MM.1S (cell line): ENCODE results near the gene TTC9.

Experiments used
- DNase-seq: peaks from one replicate; pipeline ENCODE4 v3.0.0-alpha.2; 2015
- H2AFZ ChIP-seq: fragments of 300-600 bp; sonication (generic); 2 replicates; pipeline ENCODE4 v1.6.0; 2016; ENCODE audit warnings: antibody characterized with exemption, low read length
- H3F3A ChIP-seq: fragments of 300-600 bp; sonication (generic); 2 replicates; pipeline ENCODE4 v1.6.1; 2016; ENCODE audit warnings: mild to moderate bottlenecking, antibody characterized with exemption, low read length, moderate library complexity, mixed read lengths; ENCODE audit not compliant: insufficient read depth
- H3K27ac ChIP-seq: fragments of 300-600 bp; sonication (generic); 2 replicates; pipeline ENCODE4 v1.5.1; 2016; ENCODE audit warnings: mild to moderate bottlenecking, low read length
- H3K27me3 ChIP-seq: fragments of 300-600 bp; sonication (generic); replicated peaks from 2 replicates; pipeline ENCODE4 v1.6.0; 2016; ENCODE audit warnings: low read length; ENCODE audit not compliant: insufficient read depth
- H3K36me3 ChIP-seq: fragments of 300-600 bp; sonication (generic); replicated peaks from 2 replicates; pipeline ENCODE4 v1.6.1; 2016; ENCODE audit warnings: mild to moderate bottlenecking, low read length, mixed read lengths; ENCODE audit not compliant: insufficient read depth
- H3K4me1 ChIP-seq: fragments of 300-600 bp; sonication (generic); 2 replicates; pipeline ENCODE4 v1.6.1; 2016; ENCODE audit warnings: low read length, mixed read lengths
- H3K4me2 ChIP-seq: fragments of 300-600 bp; sonication (generic); 2 replicates; pipeline ENCODE4 v1.6.0; 2016; ENCODE audit warnings: low read depth, low read length
- H3K4me3 ChIP-seq: fragments of 300-600 bp; sonication (generic); 2 replicates; pipeline ENCODE4 v1.5.1; 2016; ENCODE audit warnings: low read length, mixed read lengths
- H3K79me2 ChIP-seq: fragments of 300-600 bp; sonication (generic); 2 replicates; pipeline ENCODE4 v1.6.1; 2016; ENCODE audit warnings: mixed run types, low read length, mixed read lengths
- H3K9ac ChIP-seq: fragments of 300-600 bp; sonication (generic); 2 replicates; pipeline ENCODE4 v1.6.1; 2016; ENCODE audit warnings: low read length, mixed read lengths
- H3K9me2 ChIP-seq: fragments of 300-600 bp; sonication (generic); replicated peaks from 2 replicates; pipeline ENCODE4 v1.6.1; 2016; ENCODE audit warnings: mild to moderate bottlenecking, low read length, mixed read lengths; ENCODE audit not compliant: insufficient read depth
- H3K9me3 ChIP-seq: fragments of 300-600 bp; sonication (generic); replicated peaks from 2 replicates; pipeline ENCODE4 v1.6.1; 2016; ENCODE audit warnings: mild to moderate bottlenecking, low read length, mixed read lengths; ENCODE audit not compliant: insufficient read depth
- H4K20me1 ChIP-seq: fragments of 300-600 bp; sonication (generic); 2 replicates; pipeline ENCODE4 v1.6.1; 2016; ENCODE audit warnings: mild to moderate bottlenecking, low read length, moderate library complexity, mixed read lengths; ENCODE audit not compliant: insufficient read depth
- CTCF ChIP-seq: fragments of 300-600 bp; sonication (generic); IDR thresholded peaks from 2 replicates; pipeline ENCODE4 v1.5.1; 2016; ENCODE audit warnings: antibody characterized with exemption, low read length, mixed read lengths
- EZH2 ChIP-seq: fragments of 300-600 bp; sonication (generic); optimal IDR thresholded peaks from 2 replicates; pipeline ENCODE3; 2017; ENCODE audit warnings: low read depth, mild to moderate bottlenecking, antibody characterized with exemption, low read length, mixed read lengths
- EZH2phosphoT487 ChIP-seq: fragments of 300-600 bp; sonication (generic); IDR thresholded peaks from 2 replicates; pipeline ENCODE4 v1.6.1; 2018; ENCODE audit warnings: antibody characterized with exemption, low read length

Gene TTC9

GRCh38 chr14:70616646-70617045, 25.1 kb upstream of the TTC9 start:
- H3K9me2 ChIP-seq = no peaks in the 10 kb centered on the region
- no peaks in the 10 kb centered on the region for H3K36me3 ChIP-seq
- H2AFZ ChIP-seq = no peak overlapping the region
- no peak overlapping the region for H3K4me3 ChIP-seq
- no peak for DNase-seq
- H3K79me2 ChIP-seq = no peaks in the 10 kb centered on the region
- no peak overlapping the region for H3K27ac ChIP-seq
- H4K20me1 ChIP-seq = no peaks in the 10 kb centered on the region
- H3K4me1 ChIP-seq = no peaks in the 10 kb centered on the region
- H3K9ac ChIP-seq = no peak overlapping the region
- no peaks in the 10 kb centered on the region for H3K9me3 ChIP-seq
- no peak for TF ChIP-seq EZH2
- no peak for TF ChIP-seq EZH2phosphoT487
- TF ChIP-seq CTCF = no peak
- H3K4me2 ChIP-seq = no peak overlapping the region
- no peaks in the 10 kb centered on the region for H3K27me3 ChIP-seq
- H3F3A ChIP-seq = no peaks in the 10 kb centered on the region

GRCh38 chr14:70618314-70618713, 23.4 kb upstream of the TTC9 start:
- H4K20me1 ChIP-seq = no peaks in the 10 kb centered on the region
- no peaks in the 10 kb centered on the region for H3K4me1 ChIP-seq
- TF ChIP-seq CTCF = no peak
- no peak for TF ChIP-seq EZH2
- TF ChIP-seq EZH2phosphoT487 = no peak
- no peaks in the 10 kb centered on the region for H3K9me3 ChIP-seq
- DNase-seq = no peak
- H3K79me2 ChIP-seq = no peaks in the 10 kb centered on the region
- no peak overlapping the region for H2AFZ ChIP-seq
- no peaks in the 10 kb centered on the region for H3K36me3 ChIP-seq
- no peaks in the 10 kb centered on the region for H3K9me2 ChIP-seq
- no peaks in the 10 kb centered on the region for H3K27me3 ChIP-seq
- no peaks in the 10 kb centered on the region for H3F3A ChIP-seq
- no peak overlapping the region for H3K27ac ChIP-seq
- H3K9ac ChIP-seq = no peak overlapping the region
- no peak overlapping the region for H3K4me2 ChIP-seq
- no peak overlapping the region for H3K4me3 ChIP-seq

- no peaks in the 10 kb centered on the region for H3K9me3 ChIP-seq
- H3K4me1 ChIP-seq = no peaks in the 10 kb centered on the region
- no peaks in the 10 kb centered on the region for H3K27me3 ChIP-seq
- H4K20me1 ChIP-seq = no peaks in the 10 kb centered on the region
- H2AFZ ChIP-seq = no peak overlapping the region
- TF ChIP-seq EZH2phosphoT487 (no peak), EZH2 (no peak), CTCF (no peak)
- DNase-seq = no peak
- H3K4me2 ChIP-seq = no peak overlapping the region
- H3K4me3 ChIP-seq = no peak overlapping the region
- no peaks in the 10 kb centered on the region for H3K79me2 ChIP-seq
- no peaks in the 10 kb centered on the region for H3K9me2 ChIP-seq
- no peaks in the 10 kb centered on the region for H3K36me3 ChIP-seq
- no peak overlapping the region for H3K9ac ChIP-seq
- H3F3A ChIP-seq = no peaks in the 10 kb centered on the region
- no peak overlapping the region for H3K27ac ChIP-seq
Measured at GRCh38 chr14:70619708-70620107, 22.0 kb upstream of the TTC9 start.
